A549 (cell line): ENCODE results near the gene DIAPH2. TPM values are rescaled to one million over a fixed set of nuclear protein-coding genes. Genes with fewer than 3 reads are reported as not detected.

Source experiments
- ATAC-seq, 2 experiments: fragments of 200-7000 bp in 1 of 2; fragments of >200 bp in 1 of 2; cut with Nextera tagmentation in 1 of 2; cut with Tn5 transposase in 1 of 2; 3 replicates each; pipeline versions ENCODE4 v1.8.0 to v1.9.1; 2018 to 2020; ENCODE audit warnings: mild to moderate bottlenecking in 1 of 2, moderate library complexity in 1 of 2
- CTCF ChIA-PET: fragments of 300-600 bp; sonication (Branson Sonifier 250); formaldehyde crosslinking; extraction: SDS; loops from one replicate; lab custom pipeline; 2021; ENCODE audit warnings: antibody characterized with exemption, inconsistent platforms; lab: Yijun Ruan, JAX
- POLR2A ChIA-PET: fragments of 350-600 bp; formaldehyde crosslinking; extraction: SDS; loops from one replicate; lab custom pipeline; 2021; ENCODE audit warnings: antibody characterized with exemption, inconsistent platforms; lab: Yijun Ruan, JAX
- DNase-seq, 2 experiments: peaks; one replicate each; pipeline versions ENCODE4 v3.0.0 to v3.0.0-alpha.2; 2011 to 2016; ENCODE audit warnings: low read depth in 1 of 2, low spot score in 1 of 2
- FAIRE-seq: peaks from 2 replicates; lab custom pipeline; 2011; peaks lifted over from hg19 to GRCh38; lab: Jason Lieb, UNC
- H3K27ac ChIP-seq, 2 experiments: fragments of >200 bp; sonication (Bioruptor Twin); formaldehyde crosslinking; 3 replicates each; pipeline ENCODE4 v1.5.1; 2016 to 2017
- H3K4me1 ChIP-seq: fragments of >200 bp; sonication (Bioruptor Twin); formaldehyde crosslinking; 3 replicates; pipeline ENCODE4 v1.6.1; 2016
- H3K4me2 ChIP-seq: fragments of >200 bp; sonication (Bioruptor Twin); formaldehyde crosslinking; 3 replicates; pipeline ENCODE4 v1.6.1; 2016
- H3K4me3 ChIP-seq: fragments of >200 bp; sonication (Bioruptor Twin); formaldehyde crosslinking; 3 replicates; pipeline ENCODE4 v1.5.1; 2016
- H3K9me3 ChIP-seq: fragments of >200 bp; sonication (Bioruptor Twin); formaldehyde crosslinking; 3 replicates; pipeline ENCODE4 v1.6.1; 2016
- CBX2 ChIP-seq: fragments of 200-600 bp; sonication (generic); IDR thresholded peaks from 2 replicates; pipeline ENCODE4 v1.6.1; 2016; ENCODE audit warnings: low read depth, mild to moderate bottlenecking, borderline replicate concordance
- CBX8 ChIP-seq: fragments of 200-600 bp; sonication (generic); IDR thresholded peaks from 2 replicates; pipeline ENCODE4 v1.6.1; 2016
- CHD4 ChIP-seq: fragments of 200-600 bp; sonication (generic); IDR thresholded peaks from 2 replicates; pipeline ENCODE4 v1.6.1; 2016; ENCODE audit warnings: antibody characterized with exemption, mild to moderate bottlenecking, borderline replicate concordance
- EHF ChIP-seq: fragments of 250-450 bp; sonication (Bioruptor Pico); IDR thresholded peaks from 2 replicates; pipeline ENCODE4 v1.5.0; 2020; ENCODE audit warnings: mild to moderate bottlenecking
- ESRRA ChIP-seq: fragments of 150-350 bp; IDR thresholded peaks from 2 replicates; pipeline ENCODE4 v1.6.1; 2014; ENCODE audit warnings: mild to moderate bottlenecking, low read length, borderline replicate concordance
- FOSB ChIP-seq: fragments of 250-450 bp; sonication (Bioruptor Pico); IDR thresholded peaks from 2 replicates; pipeline ENCODE4 v1.5.0; 2020; ENCODE audit warnings: mild to moderate bottlenecking, moderate library complexity
- FOXS1 ChIP-seq: fragments of 250-450 bp; sonication (Bioruptor Pico); IDR thresholded peaks from 2 replicates; pipeline ENCODE4 v1.5.0; 2020; ENCODE audit warnings: mild to moderate bottlenecking, moderate library complexity
- HDAC2 ChIP-seq: fragments of 200-600 bp; sonication (generic); IDR thresholded peaks from 2 replicates; pipeline ENCODE4 v1.6.1; 2016
- HOXB13 ChIP-seq: fragments of 250-450 bp; sonication (Bioruptor Pico); IDR thresholded peaks from 2 replicates; pipeline ENCODE4 v1.5.0; 2020; ENCODE audit warnings: low read depth, mild to moderate bottlenecking, moderate library complexity
- JUN ChIP-seq, 2 experiments: fragments of >200 bp; sonication (Bioruptor Twin); formaldehyde crosslinking; IDR thresholded peaks; 2 replicates in 1 of 2; 3 replicates in 1 of 2; pipeline ENCODE4 v1.6.1; 2016 to 2017
- JUNB ChIP-seq: fragments of >200 bp; sonication (Bioruptor Twin); formaldehyde crosslinking; IDR thresholded peaks from 2 replicates; pipeline ENCODE4 v1.6.1; 2016
- KDM1A ChIP-seq: fragments of 200-600 bp; sonication (generic); IDR thresholded peaks from 2 replicates; pipeline ENCODE4 v1.6.1; 2016; ENCODE audit warnings: low read depth, mild to moderate bottlenecking
- MAFK ChIP-seq: fragments of 450-650 bp; IDR thresholded peaks from 2 replicates; pipeline ENCODE4 v1.6.1; 2014; ENCODE audit not compliant: partially characterized antibody
- MYC ChIP-seq: IDR thresholded peaks from 2 replicates; pipeline ENCODE4 v1.6.1; 2012; ENCODE audit warnings: mild to moderate bottlenecking, inconsistent platforms, low read length, improper control_type of control experiment, borderline replicate concordance
- NR3C1 ChIP-seq: fragments of >200 bp; sonication (Bioruptor Twin); formaldehyde crosslinking; IDR thresholded peaks from 3 replicates; pipeline ENCODE4 v1.6.1; 2017
- POLR2A ChIP-seq: IDR thresholded peaks from 2 replicates; pipeline ENCODE4 v1.6.1; 2012; ENCODE audit warnings: mild to moderate bottlenecking, low read length
- POLR2AphosphoS2 ChIP-seq: conservative IDR thresholded peaks from 2 replicates; pipeline ENCODE4 v1.6.1; 2012; ENCODE audit warnings: low read length, improper control_type of control experiment, inconsistent platforms
- RARB ChIP-seq: fragments of 250-450 bp; sonication (Bioruptor Pico); IDR thresholded peaks from 2 replicates; pipeline ENCODE4 v1.8.0; 2021; ENCODE audit warnings: mild to moderate bottlenecking, moderate library complexity
- RFX5 ChIP-seq: fragments of 450-650 bp; IDR thresholded peaks from 2 replicates; pipeline ENCODE4 v1.7.1; 2014; ENCODE audit warnings: antibody characterized with exemption, mild to moderate bottlenecking, moderate library complexity
- SMC3 ChIP-seq: fragments of >200 bp; sonication (Bioruptor Twin); formaldehyde crosslinking; IDR thresholded peaks from 3 replicates; pipeline ENCODE4 v1.6.1; 2018; ENCODE audit warnings: inconsistent platforms
- SREBF2 ChIP-seq: fragments of 450-650 bp; IDR thresholded peaks from 2 replicates; pipeline ENCODE4 v1.6.1; 2014; ENCODE audit warnings: mild to moderate bottlenecking, moderate library complexity
- TFCP2L1 ChIP-seq: fragments of 250-450 bp; sonication (Bioruptor Pico); IDR thresholded peaks from 2 replicates; pipeline ENCODE4 v1.5.0; 2021; ENCODE audit warnings: mild to moderate bottlenecking
- TP53 ChIP-seq: fragments of 250-450 bp; sonication (Bioruptor Pico); IDR thresholded peaks from 2 replicates; pipeline ENCODE4 v1.5.0; 2021; ENCODE audit warnings: mild to moderate bottlenecking, moderate library complexity
- ZC3H11A ChIP-seq: fragments of 450-650 bp; IDR thresholded peaks from 2 replicates; pipeline ENCODE4 v1.6.1; 2014; ENCODE audit warnings: antibody characterized with exemption, mild to moderate bottlenecking
- ZNF302 ChIP-seq: fragments of 250-450 bp; sonication (Bioruptor Pico); IDR thresholded peaks from 2 replicates; pipeline ENCODE4 v1.9.0; 2021; ENCODE audit warnings: inconsistent platforms, mild to moderate bottlenecking, moderate library complexity
- ZSCAN20 ChIP-seq: fragments of 250-450 bp; sonication (Bioruptor Pico); IDR thresholded peaks from 2 replicates; pipeline ENCODE4 v1.8.0; 2022; ENCODE audit warnings: mild to moderate bottlenecking, moderate library complexity
- WGBS: methylation state at CpG from one replicate; pipeline ENCODE4 v1.1.6; 2017; ENCODE audit errors: missing lambda C conversion rate; 5-methylcytosine and 5-hydroxymethylcytosine counted together
- polyA plus RNA-seq, 4 experiments: library from polyadenylated mRNA; depleted of rRNA in 3 of 4; stranded (reverse); fragments of >200 nt; fragmentation: RNase III in 1 of 4; extraction: RNeasy Plus Mini Kit Qiagen cat#74134 plus additional on column Dnase treatment in 1 of 4; gene quantifications; 2 replicates in 3 of 4; 3 replicates in 1 of 4; pipeline ENCODE4 v1.2.3, GENCODE V29; 2011 to 2017
- TF ChIP-seq, protein P1 (sequence below): fragments of >200 bp; sonication (Bioruptor Twin); formaldehyde crosslinking; IDR thresholded peaks from 2 replicates; pipeline ENCODE4 v1.6.1; 2016
- TF ChIP-seq, protein P2 (sequence below): IDR thresholded peaks from 2 replicates; pipeline ENCODE4 v1.6.1; 2012
- TF ChIP-seq, protein P3 (sequence below): fragments of 200-600 bp; sonication (generic); IDR thresholded peaks from 2 replicates; pipeline ENCODE4 v1.6.1; 2016; ENCODE audit warnings: antibody characterized with exemption, mild to moderate bottlenecking, moderate library complexity
- TF ChIP-seq, protein P4 (sequence below): fragments of 250-450 bp; sonication (Bioruptor Pico); IDR thresholded peaks from 2 replicates; pipeline ENCODE4 v1.5.0; 2020; ENCODE audit warnings: low read depth, mild to moderate bottlenecking, moderate library complexity
- TF ChIP-seq, protein P5 (sequence below): fragments of 250-450 bp; sonication (Bioruptor Pico); IDR thresholded peaks from 2 replicates; pipeline ENCODE4 v1.5.0; 2021; ENCODE audit warnings: mild to moderate bottlenecking, moderate library complexity, borderline replicate concordance

The DIAPH2 gene
- polyA plus RNA-seq, 2 of the 4 experiments (the other 2 are of a cell fraction) = 3.7 to 10.0 TPM

DNA sequence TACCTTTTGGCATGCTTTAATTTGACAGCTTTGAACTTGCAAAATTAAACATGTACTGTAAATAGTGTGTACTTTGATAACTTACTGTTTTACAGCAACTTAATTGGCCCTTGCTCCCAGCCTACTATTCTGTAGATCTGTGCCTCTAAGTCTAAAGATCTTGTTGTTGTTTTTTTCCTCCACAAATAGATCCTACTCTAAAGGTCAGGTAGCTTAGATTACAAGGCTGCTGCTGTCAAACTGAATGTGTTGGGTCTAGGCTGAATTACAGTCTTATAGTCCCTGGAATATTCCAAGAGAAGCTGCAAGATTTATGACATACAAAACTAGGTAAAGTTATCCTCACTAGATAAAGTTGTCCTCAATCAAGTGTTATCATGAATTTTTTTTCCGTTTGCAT, 18.7 kb downstream of the DIAPH2 start:
- CTCF ChIA-PET = interaction anchor here (1.2 kb wide), 1 partner anchor 19 kb away, joined by 3 read pairs; no protein-coding TSS in a partner anchor
- DNase-seq = no peak
- Histone ChIP-seq H3K4me2 (no peak overlapping the region), H3K27ac (no peak overlapping the region), H3K9me3 (no peaks in the 10 kb centered on the region)
- FAIRE-seq = no peak
- WGBS = 77% methylated on average over 1 of the region's 1 CpG
- no peak for TF ChIP-seq ESRRA
- no peak for TF ChIP-seq RFX5
- no peak for TF ChIP-seq MYC
- TF ChIP-seq POLR2A = no peak
- TF ChIP-seq JUN (IDR thresholded peaks at IDR 0.05) = no peak
- TF ChIP-seq, protein P1, sequence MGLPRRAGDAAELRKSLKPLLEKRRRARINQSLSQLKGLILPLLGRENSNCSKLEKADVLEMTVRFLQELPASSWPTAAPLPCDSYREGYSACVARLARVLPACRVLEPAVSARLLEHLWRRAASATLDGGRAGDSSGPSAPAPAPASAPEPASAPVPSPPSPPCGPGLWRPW = no peak
- TF ChIP-seq TP53 (CRISPR knock-in tag) = no peak
- no peak for TF ChIP-seq JUNB
- TF ChIP-seq CBX8 = no peak
- TF ChIP-seq RARB (CRISPR knock-in tag) = no peak
- no peak for TF ChIP-seq SMC3
- TF ChIP-seq KDM1A = no peak
- TF ChIP-seq TFCP2L1 (CRISPR knock-in tag) = no peak
- TF ChIP-seq FOSB (CRISPR knock-in tag) = no peak
- no peak for TF ChIP-seq ZSCAN20 (CRISPR knock-in tag)
- TF ChIP-seq CHD4 = no peak
- TF ChIP-seq, protein P2, sequence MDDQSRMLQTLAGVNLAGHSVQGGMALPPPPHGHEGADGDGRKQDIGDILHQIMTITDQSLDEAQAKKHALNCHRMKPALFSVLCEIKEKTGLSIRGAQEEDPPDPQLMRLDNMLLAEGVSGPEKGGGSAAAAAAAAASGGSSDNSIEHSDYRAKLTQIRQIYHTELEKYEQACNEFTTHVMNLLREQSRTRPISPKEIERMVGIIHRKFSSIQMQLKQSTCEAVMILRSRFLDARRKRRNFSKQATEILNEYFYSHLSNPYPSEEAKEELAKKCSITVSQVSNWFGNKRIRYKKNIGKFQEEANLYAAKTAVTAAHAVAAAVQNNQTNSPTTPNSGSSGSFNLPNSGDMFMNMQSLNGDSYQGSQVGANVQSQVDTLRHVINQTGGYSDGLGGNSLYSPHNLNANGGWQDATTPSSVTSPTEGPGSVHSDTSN = no peak
- TF ChIP-seq ZNF302 (CRISPR knock-in tag) = no peak
- TF ChIP-seq, all 56 proteins: peak for 0
- Histone ChIP-seq H3K4me1 (no peaks in the 10 kb centered on the region), H3K4me3 (no peak overlapping the region)
- no peak for ATAC-seq
- POLR2A ChIA-PET = no interaction called here

DNA sequence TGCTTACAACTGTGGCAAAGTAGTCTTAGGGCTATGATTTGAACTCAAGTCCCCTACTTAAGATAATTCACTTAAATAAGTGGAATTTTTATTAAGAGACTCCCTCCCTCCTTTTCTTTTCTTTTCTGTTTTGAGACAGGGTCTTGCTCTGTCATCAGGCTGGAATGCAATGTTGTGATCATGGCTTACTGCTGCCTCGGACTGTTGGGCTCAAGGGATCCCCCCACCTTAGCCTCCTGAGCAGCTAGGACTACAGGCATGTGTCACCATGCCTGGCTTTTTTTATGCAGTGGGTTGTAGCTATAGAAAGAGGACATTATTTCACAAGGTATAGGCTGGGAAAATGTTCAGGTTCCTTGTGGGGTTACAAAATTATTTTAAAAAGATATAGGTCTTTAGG, 19.2 kb downstream of the DIAPH2 start:
- no peak overlapping the region for H3K4me2 ChIP-seq
- no peak overlapping the region for H3K4me3 ChIP-seq
- ChIA-PET POLR2A (no interaction called here), CTCF (interaction anchor here (1.2 kb wide), 1 partner anchor 19 kb away, joined by 3 read pairs; no protein-coding TSS in a partner anchor)
- WGBS = 33% methylated on average over 1 of the region's 1 CpG
- H3K27ac ChIP-seq = no peak overlapping the region
- no peak for DNase-seq
- no peak for FAIRE-seq
- H3K4me1 ChIP-seq = no peaks in the 10 kb centered on the region
- no peak for TF ChIP-seq SREBF2
- no peak for TF ChIP-seq ZC3H11A
- TF ChIP-seq, protein P3, sequence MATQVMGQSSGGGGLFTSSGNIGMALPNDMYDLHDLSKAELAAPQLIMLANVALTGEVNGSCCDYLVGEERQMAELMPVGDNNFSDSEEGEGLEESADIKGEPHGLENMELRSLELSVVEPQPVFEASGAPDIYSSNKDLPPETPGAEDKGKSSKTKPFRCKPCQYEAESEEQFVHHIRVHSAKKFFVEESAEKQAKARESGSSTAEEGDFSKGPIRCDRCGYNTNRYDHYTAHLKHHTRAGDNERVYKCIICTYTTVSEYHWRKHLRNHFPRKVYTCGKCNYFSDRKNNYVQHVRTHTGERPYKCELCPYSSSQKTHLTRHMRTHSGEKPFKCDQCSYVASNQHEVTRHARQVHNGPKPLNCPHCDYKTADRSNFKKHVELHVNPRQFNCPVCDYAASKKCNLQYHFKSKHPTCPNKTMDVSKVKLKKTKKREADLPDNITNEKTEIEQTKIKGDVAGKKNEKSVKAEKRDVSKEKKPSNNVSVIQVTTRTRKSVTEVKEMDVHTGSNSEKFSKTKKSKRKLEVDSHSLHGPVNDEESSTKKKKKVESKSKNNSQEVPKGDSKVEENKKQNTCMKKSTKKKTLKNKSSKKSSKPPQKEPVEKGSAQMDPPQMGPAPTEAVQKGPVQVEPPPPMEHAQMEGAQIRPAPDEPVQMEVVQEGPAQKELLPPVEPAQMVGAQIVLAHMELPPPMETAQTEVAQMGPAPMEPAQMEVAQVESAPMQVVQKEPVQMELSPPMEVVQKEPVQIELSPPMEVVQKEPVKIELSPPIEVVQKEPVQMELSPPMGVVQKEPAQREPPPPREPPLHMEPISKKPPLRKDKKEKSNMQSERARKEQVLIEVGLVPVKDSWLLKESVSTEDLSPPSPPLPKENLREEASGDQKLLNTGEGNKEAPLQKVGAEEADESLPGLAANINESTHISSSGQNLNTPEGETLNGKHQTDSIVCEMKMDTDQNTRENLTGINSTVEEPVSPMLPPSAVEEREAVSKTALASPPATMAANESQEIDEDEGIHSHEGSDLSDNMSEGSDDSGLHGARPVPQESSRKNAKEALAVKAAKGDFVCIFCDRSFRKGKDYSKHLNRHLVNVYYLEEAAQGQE = no peak
- TF ChIP-seq, protein P4, sequence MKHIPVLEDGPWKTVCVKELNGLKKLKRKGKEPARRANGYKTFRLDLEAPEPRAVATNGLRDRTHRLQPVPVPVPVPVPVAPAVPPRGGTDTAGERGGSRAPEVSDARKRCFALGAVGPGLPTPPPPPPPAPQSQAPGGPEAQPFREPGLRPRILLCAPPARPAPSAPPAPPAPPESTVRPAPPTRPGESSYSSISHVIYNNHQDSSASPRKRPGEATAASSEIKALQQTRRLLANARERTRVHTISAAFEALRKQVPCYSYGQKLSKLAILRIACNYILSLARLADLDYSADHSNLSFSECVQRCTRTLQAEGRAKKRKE (CRISPR knock-in tag) = no peak
- TF ChIP-seq MAFK = no peak
- no peak for TF ChIP-seq TP53 (CRISPR knock-in tag)
- TF ChIP-seq CBX8 = no peak
- no peak for TF ChIP-seq CBX2
- TF ChIP-seq POLR2AphosphoS2 = no peak
- no peak for TF ChIP-seq JUN (IDR thresholded peaks at IDR 0.05)
- no peak for TF ChIP-seq ZSCAN20 (CRISPR knock-in tag)
- TF ChIP-seq HDAC2 = no peak
- no peak for TF ChIP-seq FOXS1 (CRISPR knock-in tag)
- TF ChIP-seq, protein P5, sequence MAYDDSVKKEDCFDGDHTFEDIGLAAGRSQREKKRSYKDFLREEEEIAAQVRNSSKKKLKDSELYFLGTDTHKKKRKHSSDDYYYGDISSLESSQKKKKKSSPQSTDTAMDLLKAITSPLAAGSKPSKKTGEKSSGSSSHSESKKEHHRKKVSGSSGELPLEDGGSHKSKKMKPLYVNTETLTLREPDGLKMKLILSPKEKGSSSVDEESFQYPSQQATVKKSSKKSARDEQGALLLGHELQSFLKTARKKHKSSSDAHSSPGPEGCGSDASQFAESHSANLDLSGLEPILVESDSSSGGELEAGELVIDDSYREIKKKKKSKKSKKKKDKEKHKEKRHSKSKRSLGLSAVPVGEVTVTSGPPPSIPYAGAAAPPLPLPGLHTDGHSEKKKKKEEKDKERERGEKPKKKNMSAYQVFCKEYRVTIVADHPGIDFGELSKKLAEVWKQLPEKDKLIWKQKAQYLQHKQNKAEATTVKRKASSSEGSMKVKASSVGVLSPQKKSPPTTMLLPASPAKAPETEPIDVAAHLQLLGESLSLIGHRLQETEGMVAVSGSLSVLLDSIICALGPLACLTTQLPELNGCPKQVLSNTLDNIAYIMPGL (CRISPR knock-in tag) = no peak
- no peak for TF ChIP-seq EHF
- no peak for TF ChIP-seq RARB (CRISPR knock-in tag)
- no peak for TF ChIP-seq HOXB13 (CRISPR knock-in tag)
- no peak for TF ChIP-seq NR3C1
- no peaks in the 10 kb centered on the region for H3K9me3 ChIP-seq
- ATAC-seq = no peak
